Measurements from ENCODE around the gene C1orf159. TPM values are rescaled to one million over a fixed set of nuclear protein-coding genes. Genes with fewer than 3 reads are reported as not detected.
A peak's percentile ranks its signal among the peaks of the same experiment; 100 is the strongest.

C1orf159 gene
- total and polyA plus RNA-seq, 9 of the 15 experiments (the other 6 are each of a cell fraction or from before 2014, with no cell fraction given): 0.28 to 54.9 (median 10.6) TPM

- 95% methylated on average over 15 of the region's 15 CpGs for WGBS (ENCODE audit: insufficient coverage, low coverage, missing lambda C conversion rate)
- POLR2A ChIA-PET: no interaction called here
- Histone ChIP-seq H2AFZ (ENCODE audit: low read depth, low read length) (no peak overlapping the region), H3K9ac (ENCODE audit: insufficient read depth in 1 of 2, low read depth in 2 of 2, low read length in 2 of 2) (no peak overlapping the region), H4K20me1 (replicated peaks; ENCODE audit: control insufficient read depth, insufficient read depth, low read length) (no peaks in the 10 kb centered on the region), H3K9me1 (ENCODE audit: control insufficient read depth, insufficient read depth, low read length) (no peaks in the 10 kb centered on the region), H3K79me2 (ENCODE audit: control insufficient read depth, insufficient read depth, low read length) (no peaks in the 10 kb centered on the region), H3K27ac (ENCODE audit: extremely low read depth, low read depth, low read length) (no peak overlapping the region), H3K9me3 (replicated peaks; ENCODE audit: control insufficient read depth, insufficient read depth, low read depth, low read length) (no peaks in the 10 kb centered on the region), H3K4me1 (replicated peaks in 1 of 2; ENCODE audit: control insufficient read depth in 2 of 2, insufficient read depth in 2 of 2, low read length in 2 of 2) (peaks cover 4 to 41% of the 10 kb centered on the region in 2 experiments), H3K4me2 (ENCODE audit: insufficient read depth, low read length) (no peak overlapping the region), H3K4me3 (no peak overlapping the region), H3K27me3 (ENCODE audit: control insufficient read depth in 2 of 2, insufficient read depth in 2 of 2, low read length in 2 of 2) (no peaks in the 10 kb centered on the region), H3K36me3 (ENCODE audit: control insufficient read depth, insufficient read depth, low read length) (peaks cover 62% of the 10 kb centered on the region)
- intact Hi-C loops (cut with micrococcal nuclease): no loop called here
- in situ Hi-C loops (cut with MboI): no loop called here
- BruUV-seq (replicated peaks): no TSS peak
- CTCF ChIA-PET (ENCODE audit: low intra/inter-chr PET ratio): no interaction called here
- no peak for FAIRE-seq
- DNase-seq (ENCODE audit: extremely low read depth in 1 of 4, low spot score in 3 of 4): no peak
- ATAC-seq: no peak
- TF ChIP-seq ZNF583 (CRISPR knock-in tag; IDR thresholded peaks at IDR 0.05) (no peak), POLR2G (IDR thresholded peaks at IDR 0.05; ENCODE audit: low read depth, low read length) (0 out of 2 replicates have a peak, but pooled peaks have one; percentile 9)
These were observed 62.9 kb downstream of the C1orf159 start for GRCh38 chr1:1053022-1053421.

DNA sequence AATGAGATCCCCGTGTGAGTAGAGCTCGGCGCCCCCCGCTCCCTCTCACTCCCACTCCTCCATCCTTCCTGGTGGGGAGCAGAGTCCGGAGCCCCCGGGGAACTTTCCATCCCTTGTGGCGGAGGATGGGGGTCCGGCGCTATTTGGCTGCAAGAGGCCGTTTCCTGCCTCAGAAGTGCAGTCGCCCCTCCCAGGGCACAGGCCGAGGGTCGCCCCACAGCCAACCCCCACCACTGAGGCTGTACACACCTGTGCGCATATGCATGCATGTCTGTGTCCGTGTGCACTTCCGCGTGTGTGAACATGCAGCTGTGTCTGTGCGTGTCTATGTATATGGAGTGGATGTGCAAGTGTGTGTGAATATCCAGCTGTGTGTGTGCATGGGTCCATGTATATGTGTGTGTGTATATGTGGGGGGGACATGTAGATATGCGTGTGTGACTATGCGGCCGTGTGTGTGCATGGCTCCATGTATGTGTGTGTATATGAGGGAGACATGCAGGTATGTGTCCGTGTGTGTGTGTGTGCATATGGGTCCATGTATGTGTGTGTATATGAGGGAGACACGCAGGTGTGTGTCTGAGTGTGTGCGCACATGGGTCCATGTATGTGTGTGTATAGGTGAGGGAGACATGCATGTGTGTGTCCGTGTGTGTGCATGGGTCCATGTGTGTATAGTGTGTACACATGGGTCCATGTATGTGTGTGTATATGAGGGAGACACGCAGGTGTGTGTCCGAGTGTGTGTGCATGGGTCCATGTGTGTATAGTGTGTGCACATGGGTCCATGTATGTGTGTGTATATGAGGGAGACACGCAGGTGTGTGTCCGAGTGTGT is 63.7 kb downstream of the C1orf159 start:
- no peak overlapping the region for H3K4me2 ChIP-seq (ENCODE audit: insufficient read depth, low read length)
- ChIA-PET CTCF (ENCODE audit: low intra/inter-chr PET ratio) (no interaction called here), POLR2A (interaction anchor here (0.6 kb wide), 1 partner anchor 82 kb away, joined by 3 read pairs; no protein-coding TSS in a partner anchor)
- no peak overlapping the region for H3K4me3 ChIP-seq
- H3K9ac ChIP-seq (ENCODE audit: insufficient read depth in 1 of 2, low read depth in 2 of 2, low read length in 2 of 2): no peak overlapping the region
- no peaks in the 10 kb centered on the region for H4K20me1 ChIP-seq (replicated peaks; ENCODE audit: control insufficient read depth, insufficient read depth, low read length)
- no peak for DNase-seq (ENCODE audit: extremely low read depth in 1 of 4, low spot score in 3 of 4)
- no peak for FAIRE-seq
- no peak for ATAC-seq
- 95% methylated on average over 28 of the region's 29 CpGs for WGBS (ENCODE audit: insufficient coverage, low coverage, missing lambda C conversion rate)
- no peak overlapping the region for H2AFZ ChIP-seq (ENCODE audit: low read depth, low read length)
- H3K4me1 ChIP-seq (replicated peaks in 1 of 2; ENCODE audit: control insufficient read depth in 2 of 2, insufficient read depth in 2 of 2, low read length in 2 of 2): peaks cover 0 to 36% of the 10 kb centered on the region in 2 experiments; a peak in 1 of 5 replicates
- H3K36me3 ChIP-seq (ENCODE audit: control insufficient read depth, insufficient read depth, low read length): peaks cover 70% of the 10 kb centered on the region
- no peak overlapping the region for H3K27ac ChIP-seq (ENCODE audit: extremely low read depth, low read depth, low read length)
- no peaks in the 10 kb centered on the region for H3K9me1 ChIP-seq (ENCODE audit: control insufficient read depth, insufficient read depth, low read length)
- intact Hi-C loops (cut with micrococcal nuclease) (no loop called here), in situ Hi-C loops (cut with MboI) (no loop called here)
- no peaks in the 10 kb centered on the region for H3K9me3 ChIP-seq (replicated peaks; ENCODE audit: control insufficient read depth, insufficient read depth, low read depth, low read length)
- BruUV-seq (replicated peaks): no TSS peak
- no peaks in the 10 kb centered on the region for H3K79me2 ChIP-seq (ENCODE audit: control insufficient read depth, insufficient read depth, low read length)
- no peaks in the 10 kb centered on the region for H3K27me3 ChIP-seq (ENCODE audit: control insufficient read depth in 2 of 2, insufficient read depth in 2 of 2, low read length in 2 of 2)
- no peak for TF ChIP-seq ESRRA (IDR thresholded peaks at IDR 0.05; ENCODE audit: borderline replicate concordance, low read depth)
- no peak for TF ChIP-seq ETS2 (tag; IDR thresholded peaks at IDR 0.05; ENCODE audit: borderline replicate concordance, poor library complexity, severe bottlenecking)
- TF ChIP-seq BCLAF1 (IDR thresholded peaks at IDR 0.05; ENCODE audit: borderline replicate concordance in 1 of 2, control insufficient read depth in 1 of 2, low read depth in 2 of 2, low read length in 1 of 2): no peak
- no peak for TF ChIP-seq ELF4 (CRISPR knock-in tag; IDR thresholded peaks at IDR 0.05)
